GM12874 (cell line): ENCODE data around the gene CLTB.

Source experiments
- TF ChIP-seq, protein P1 (sequence below): IDR thresholded peaks from 2 replicates; pipeline ENCODE4 v1.5.1; 2011; ENCODE audit warnings: low read depth, mild to moderate bottlenecking, control low read depth, low read length, moderate library complexity; ENCODE audit not compliant: insufficient read depth

The CLTB gene, protein sequence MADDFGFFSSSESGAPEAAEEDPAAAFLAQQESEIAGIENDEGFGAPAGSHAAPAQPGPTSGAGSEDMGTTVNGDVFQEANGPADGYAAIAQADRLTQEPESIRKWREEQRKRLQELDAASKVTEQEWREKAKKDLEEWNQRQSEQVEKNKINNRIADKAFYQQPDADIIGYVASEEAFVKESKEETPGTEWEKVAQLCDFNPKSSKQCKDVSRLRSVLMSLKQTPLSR

GRCh38 chr5:176415952-176416924, at the start of gene CLTB:
CLTB (minus strand) TSS chr5:176416539; CDS start chr5:176416363, 176 bp downstream.
- TF ChIP-seq, protein P1, sequence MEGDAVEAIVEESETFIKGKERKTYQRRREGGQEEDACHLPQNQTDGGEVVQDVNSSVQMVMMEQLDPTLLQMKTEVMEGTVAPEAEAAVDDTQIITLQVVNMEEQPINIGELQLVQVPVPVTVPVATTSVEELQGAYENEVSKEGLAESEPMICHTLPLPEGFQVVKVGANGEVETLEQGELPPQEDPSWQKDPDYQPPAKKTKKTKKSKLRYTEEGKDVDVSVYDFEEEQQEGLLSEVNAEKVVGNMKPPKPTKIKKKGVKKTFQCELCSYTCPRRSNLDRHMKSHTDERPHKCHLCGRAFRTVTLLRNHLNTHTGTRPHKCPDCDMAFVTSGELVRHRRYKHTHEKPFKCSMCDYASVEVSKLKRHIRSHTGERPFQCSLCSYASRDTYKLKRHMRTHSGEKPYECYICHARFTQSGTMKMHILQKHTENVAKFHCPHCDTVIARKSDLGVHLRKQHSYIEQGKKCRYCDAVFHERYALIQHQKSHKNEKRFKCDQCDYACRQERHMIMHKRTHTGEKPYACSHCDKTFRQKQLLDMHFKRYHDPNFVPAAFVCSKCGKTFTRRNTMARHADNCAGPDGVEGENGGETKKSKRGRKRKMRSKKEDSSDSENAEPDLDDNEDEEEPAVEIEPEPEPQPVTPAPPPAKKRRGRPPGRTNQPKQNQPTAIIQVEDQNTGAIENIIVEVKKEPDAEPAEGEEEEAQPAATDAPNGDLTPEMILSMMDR, result peak; percentile 84

DNA sequence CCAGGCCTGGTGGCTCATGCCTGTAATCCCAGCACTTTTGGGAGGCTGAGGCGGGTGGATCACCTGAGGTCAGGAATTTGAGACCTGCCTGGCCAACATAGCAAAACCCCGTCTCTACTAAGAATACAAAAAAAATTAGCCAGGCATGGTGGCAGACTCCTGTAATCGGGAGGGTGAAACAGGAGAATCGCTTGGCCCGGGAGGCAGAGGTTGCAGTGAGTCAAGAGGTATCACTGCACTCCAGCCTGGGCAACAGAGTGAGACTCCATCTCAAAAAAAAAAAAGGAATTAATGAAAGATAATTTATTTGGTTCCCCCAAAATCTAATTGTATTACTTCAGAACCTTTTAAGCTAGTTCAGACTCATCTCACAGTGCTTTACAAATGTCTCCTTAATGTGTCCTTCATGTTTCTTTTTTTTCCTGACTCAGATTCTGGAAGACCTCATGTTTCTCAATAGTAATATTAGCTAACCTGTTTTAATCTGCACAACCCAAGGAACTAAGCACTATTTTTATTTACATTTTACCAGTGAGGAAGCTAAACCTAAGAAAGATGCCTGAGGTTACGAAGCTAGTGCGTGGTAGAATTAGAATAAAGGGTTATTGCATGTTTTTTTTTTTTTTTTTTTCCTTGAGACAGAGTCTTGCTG, 46.9 kb upstream of the CLTB start:
- TF ChIP-seq, protein P1, result no peak

GRCh38 chr5:176461349-176461748, 45.0 kb upstream of the CLTB start:
- TF ChIP-seq, protein P1, result no peak

- TF ChIP-seq, protein P1, result no peak
Observed at GRCh38 chr5:176458904-176459561, 42.7 kb upstream of the CLTB start.

- TF ChIP-seq, protein P1, result no peak
Observed at GRCh38 chr5:176454724-176455394, 38.5 kb upstream of the CLTB start.

DNA sequence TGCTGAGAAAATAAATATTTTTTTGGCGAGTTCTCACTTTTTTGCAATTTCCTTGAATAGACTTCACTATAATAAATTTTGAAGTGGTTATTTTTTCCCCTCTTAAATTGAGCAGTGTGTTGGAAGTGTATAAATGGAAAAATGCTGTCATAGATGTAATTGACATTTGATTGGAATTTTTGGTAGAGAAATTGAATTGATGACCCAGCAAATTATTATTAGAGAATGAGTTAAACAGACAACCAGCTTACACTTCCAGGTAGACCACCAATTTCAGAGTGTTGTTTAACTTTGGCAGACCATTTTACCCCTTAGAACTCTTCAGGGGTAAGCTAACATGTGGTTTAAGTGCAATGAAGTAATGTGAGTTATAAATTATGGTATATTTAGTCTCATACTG, 33.7 kb upstream of the CLTB start:
- TF ChIP-seq, protein P1, result no peak
